Endothelial cell of umbilical vein (primary cell): ENCODE data around the gene OPCML.

ENCODE experiments used
- GATA2 ChIP-seq: IDR thresholded peaks from 2 replicates; pipeline ENCODE4 v1.7.0; 2011; ENCODE audit warnings: low read depth, mild to moderate bottlenecking, moderate library complexity, mixed read lengths, low read length; ENCODE audit not compliant: insufficient read length, insufficient read depth
- JUN ChIP-seq: IDR thresholded peaks from 2 replicates; pipeline ENCODE4 v1.6.1; 2011; ENCODE audit warnings: borderline replicate concordance, low read depth; ENCODE audit not compliant: insufficient read length, insufficient read depth
- POLR2A ChIP-seq: IDR thresholded peaks from 2 replicates; pipeline ENCODE4 v1.6.1; 2012; ENCODE audit warnings: low read depth, mild to moderate bottlenecking, control low read depth, low read length
- POLR2AphosphoS5 ChIP-seq: IDR thresholded peaks from 2 replicates; pipeline ENCODE4 v1.6.1; 2012; ENCODE audit warnings: low read depth, mild to moderate bottlenecking, control low read depth, low read length, moderate library complexity; ENCODE audit not compliant: insufficient read depth
- TF ChIP-seq, protein P1 (sequence below), 2 donors: IDR thresholded peaks; 1 replicate in 1 of 2; 2 replicates in 1 of 2; pipeline ENCODE4 v1.5.1; 2011; ENCODE audit warnings: low read length in 2 of 2, mild to moderate bottlenecking in 2 of 2, moderate library complexity in 2 of 2, control low read depth in 1 of 2, inconsistent platforms in 1 of 2, low read depth in 1 of 2; ENCODE audit not compliant: insufficient read depth in 1 of 2; ENCODE audit errors: extremely low read depth in 1 of 2

DNA sequence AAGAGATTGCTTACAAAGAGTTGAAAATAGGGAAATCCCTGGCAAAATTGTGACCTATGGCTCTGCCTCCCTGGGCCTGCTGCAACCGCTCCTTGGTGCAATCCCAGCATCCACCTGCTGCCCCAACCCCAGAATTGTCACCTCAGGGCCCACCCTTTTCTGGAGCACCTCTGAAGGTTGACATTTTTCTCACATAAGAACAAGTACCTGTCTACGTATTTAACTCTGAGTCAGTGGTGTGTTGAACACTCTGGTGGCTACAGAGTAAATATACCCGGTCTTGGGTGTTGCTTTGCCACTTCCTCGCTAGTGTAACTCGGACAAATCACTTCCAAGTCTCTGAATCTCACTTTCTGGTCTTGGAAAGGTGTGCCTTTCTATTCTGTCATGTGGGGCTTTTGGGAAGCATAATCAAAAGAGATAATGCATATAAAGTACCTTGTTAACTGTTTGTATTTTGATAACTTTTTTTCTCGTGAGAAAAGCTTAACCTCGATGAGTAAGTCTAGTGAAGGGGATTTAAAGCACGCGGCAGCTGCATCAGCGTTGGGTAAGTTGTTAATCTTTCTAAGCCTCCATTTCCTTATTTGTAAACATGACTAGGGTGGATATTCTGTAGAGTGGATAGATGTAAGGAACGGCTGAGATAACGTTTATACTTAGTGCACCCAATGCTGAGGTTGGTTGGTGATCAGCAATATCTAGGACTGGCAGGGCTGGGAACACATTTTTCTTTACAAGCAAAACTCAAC is 881.2 kb downstream of the OPCML start:
- TF ChIP-seq POLR2A, result no peak
- TF ChIP-seq, protein P1, sequence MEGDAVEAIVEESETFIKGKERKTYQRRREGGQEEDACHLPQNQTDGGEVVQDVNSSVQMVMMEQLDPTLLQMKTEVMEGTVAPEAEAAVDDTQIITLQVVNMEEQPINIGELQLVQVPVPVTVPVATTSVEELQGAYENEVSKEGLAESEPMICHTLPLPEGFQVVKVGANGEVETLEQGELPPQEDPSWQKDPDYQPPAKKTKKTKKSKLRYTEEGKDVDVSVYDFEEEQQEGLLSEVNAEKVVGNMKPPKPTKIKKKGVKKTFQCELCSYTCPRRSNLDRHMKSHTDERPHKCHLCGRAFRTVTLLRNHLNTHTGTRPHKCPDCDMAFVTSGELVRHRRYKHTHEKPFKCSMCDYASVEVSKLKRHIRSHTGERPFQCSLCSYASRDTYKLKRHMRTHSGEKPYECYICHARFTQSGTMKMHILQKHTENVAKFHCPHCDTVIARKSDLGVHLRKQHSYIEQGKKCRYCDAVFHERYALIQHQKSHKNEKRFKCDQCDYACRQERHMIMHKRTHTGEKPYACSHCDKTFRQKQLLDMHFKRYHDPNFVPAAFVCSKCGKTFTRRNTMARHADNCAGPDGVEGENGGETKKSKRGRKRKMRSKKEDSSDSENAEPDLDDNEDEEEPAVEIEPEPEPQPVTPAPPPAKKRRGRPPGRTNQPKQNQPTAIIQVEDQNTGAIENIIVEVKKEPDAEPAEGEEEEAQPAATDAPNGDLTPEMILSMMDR (IDR thresholded peaks at IDR 0.05; ENCODE audit: extremely low read depth in 1 of 2, insufficient read depth in 1 of 2, low read depth in 1 of 2, low read length in 2 of 2), result no peak
- no peak for TF ChIP-seq JUN
- TF ChIP-seq GATA2, result no peak
- TF ChIP-seq POLR2AphosphoS5, result no peak
